Ramos (cell line): ENCODE measurements around the gene HYCC1.
"Not testable (repeated sequence)": the region's sequence is repeated elsewhere in the genome, so short reads cannot be mapped to it uniquely, and the experiment has no call there.

Source experiments
- in situ Hi-C: fragments of 300-500 bp; cut with MboI; formaldehyde crosslinking; loops from one replicate; pipeline ENCODE4 v1.14.3; 2022; ENCODE audit warnings: low sequenced_read_pairs; ENCODE audit not compliant: unreplicated experiment

The HYCC1 gene

GRCh38 chr7:23013715-23014649 lies at the start of gene HYCC1:
TSS of gene HYCC1 (minus strand) at chr7:23014130. CDS start at chr7:22991111, 23,019 bp downstream.
- in situ Hi-C loops = no loop called here

GRCh38 chr7:23062452-23062851 lies 48.5 kb upstream of the HYCC1 start:
- in situ Hi-C loops = loop anchor here (10.0 to 25.0 kb wide), 2 partner anchors 498 to 975 kb away; no protein-coding TSS in a partner anchor

- in situ Hi-C loops = loop anchor here (10.0 to 25.0 kb wide), 2 partner anchors 497 to 974 kb away; no protein-coding TSS in a partner anchor
These were observed 47.4 kb upstream of the HYCC1 start for GRCh38 chr7:23061327-23061726.

- in situ Hi-C loops = loop anchor here (25.0 kb wide), 1 partner anchor 971 kb away; no protein-coding TSS in a partner anchor
These were observed 44.6 kb upstream of the HYCC1 start for GRCh38 chr7:23058408-23059096.

- in situ Hi-C loops = loop anchor here (25.0 kb wide), 1 partner anchor 968 kb away; no protein-coding TSS in a partner anchor
These were observed 41.8 kb upstream of the HYCC1 start for GRCh38 chr7:23055582-23056178.

- in situ Hi-C loops = loop anchor here (25.0 kb wide), 1 partner anchor 964 kb away; no protein-coding TSS in a partner anchor
These were observed 37.2 kb upstream of the HYCC1 start for GRCh38 chr7:23051124-23051485.

- in situ Hi-C loops = not testable (repeated sequence)
These were observed 32.4 kb upstream of the HYCC1 start for GRCh38 chr7:23046336-23046735.

GRCh38 chr7:23045086-23045485 lies 31.2 kb upstream of the HYCC1 start:
- in situ Hi-C loops = not testable (repeated sequence)

GRCh38 chr7:23044581-23044980 lies 30.7 kb upstream of the HYCC1 start:
- in situ Hi-C loops = no loop called here

GRCh38 chr7:23043441-23043840 lies 29.5 kb upstream of the HYCC1 start:
- in situ Hi-C loops = no loop called here

- in situ Hi-C loops = not testable (repeated sequence)
These were observed 25.7 kb upstream of the HYCC1 start for GRCh38 chr7:23039674-23040073.

- in situ Hi-C loops = not testable (repeated sequence)
These were observed 21.8 kb upstream of the HYCC1 start for GRCh38 chr7:23035542-23036371.

GRCh38 chr7:23027261-23027660 lies 13.3 kb upstream of the HYCC1 start:
- in situ Hi-C loops = no loop called here

GRCh38 chr7:23026164-23026563 lies 12.2 kb upstream of the HYCC1 start:
- in situ Hi-C loops = no loop called here

GRCh38 chr7:23024454-23024853 lies 10.5 kb upstream of the HYCC1 start:
- in situ Hi-C loops = no loop called here

GRCh38 chr7:23022851-23023250 lies 8.9 kb upstream of the HYCC1 start:
- in situ Hi-C loops = no loop called here

GRCh38 chr7:23022258-23022769 lies 8.4 kb upstream of the HYCC1 start:
- in situ Hi-C loops = no loop called here

- in situ Hi-C loops = no loop called here
These were observed 7.7 kb upstream of the HYCC1 start for GRCh38 chr7:23021596-23021995.

GRCh38 chr7:23020742-23021401 lies 6.9 kb upstream of the HYCC1 start:
- in situ Hi-C loops = no loop called here
